ENCODE data around the gene P2RY2.

DNA sequence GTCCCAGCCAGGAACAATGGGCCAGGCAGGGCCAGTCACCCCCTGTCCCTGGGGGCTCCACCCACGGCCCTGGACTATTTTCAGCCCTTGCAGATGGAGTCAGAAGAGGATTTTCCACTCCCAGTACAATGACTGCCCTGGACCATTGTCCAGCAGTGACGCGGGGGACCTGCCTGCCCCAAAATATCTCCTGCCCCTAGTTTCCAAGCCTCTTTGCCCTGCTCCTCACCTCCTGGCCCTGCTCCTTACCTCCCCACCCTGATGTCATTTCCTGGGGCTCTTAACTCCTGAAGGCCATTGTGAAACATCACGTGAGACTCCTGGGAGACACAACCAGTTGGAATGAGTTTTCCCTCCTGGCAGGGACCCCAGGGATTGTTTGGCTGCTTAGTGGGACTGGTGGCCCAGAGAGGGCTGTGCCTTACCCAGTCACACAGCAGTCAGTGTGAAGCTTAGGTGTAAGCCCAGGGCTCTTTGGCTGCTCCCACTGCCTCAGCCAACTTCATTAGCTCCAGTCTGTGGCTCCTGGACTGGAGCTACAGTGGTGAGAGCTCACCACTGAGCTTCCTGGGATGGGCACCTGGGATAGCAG lies 22.2 kb downstream of the P2RY2 start:
- TF ChIP-seq POLR2A (IDR thresholded peaks at IDR 0.05; ENCODE audit: low read length) (no peak), GATA1 (IDR thresholded peaks at IDR 0.05; ENCODE audit: low read depth, low read length) (no peak)

Data from erythroblast (primary cell).